OCI-LY7 (cell line): ENCODE measurements around the gene ARHGAP33. TPM values are rescaled to one million over a fixed set of nuclear protein-coding genes. Genes with fewer than 3 reads are reported as not detected.
"Not testable (repeated sequence)": the region's sequence is repeated elsewhere in the genome, so short reads cannot be mapped to it uniquely, and the experiment has no call there.

Experiments used
- BruUV-seq: library from RNA; stranded (reverse); fragments of 400-500 nt; replicated peaks from 2 replicates; lab custom pipeline; 2021; lab: Mats Ljungman, UMichigan
- CTCF ChIA-PET: fragments of 300-600 bp; sonication (Branson Sonifier 250); formaldehyde crosslinking; loops from one replicate; lab custom pipeline; 2022; ENCODE audit warnings: antibody characterized with exemption; ENCODE audit not compliant: unreplicated experiment; lab: Charles Lee
- POLR2A ChIA-PET: fragments of 300-600 bp; sonication (Branson Sonifier 250); formaldehyde crosslinking; loops from one replicate; lab custom pipeline; 2022; ENCODE audit warnings: antibody characterized with exemption; lab: Charles Lee
- DNase-seq: peaks from one replicate; pipeline ENCODE4 v3.0.0-alpha.2; 2015; ENCODE audit warnings: low spot score
- H2AFZ ChIP-seq: fragments of 200-600 bp; sonication (generic), shearing (Covaris generic); 2 replicates; pipeline ENCODE4 v1.6.1; 2014; ENCODE audit warnings: mild to moderate bottlenecking, antibody characterized with exemption, low read length, moderate library complexity
- H3K27ac ChIP-seq: fragments of 200-600 bp; sonication (generic); 2 replicates; pipeline ENCODE4 v1.5.1; 2014; ENCODE audit warnings: mixed run types, low read depth, mild to moderate bottlenecking, moderate library complexity, low read length, inconsistent platforms; ENCODE audit not compliant: poor library complexity, severe bottlenecking
- H3K36me3 ChIP-seq: fragments of 200-600 bp; sonication (generic); 2 replicates; pipeline ENCODE4 v1.6.1; 2014; ENCODE audit warnings: mild to moderate bottlenecking, antibody characterized with exemption, low read length, moderate library complexity, mixed read lengths; ENCODE audit not compliant: insufficient read depth
- H3K4me1 ChIP-seq: fragments of 200-600 bp; sonication (generic); 2 replicates; pipeline ENCODE4 v1.5.1; 2014; ENCODE audit warnings: mild to moderate bottlenecking, low read length; ENCODE audit not compliant: insufficient read depth, poor library complexity, severe bottlenecking
- H3K4me2 ChIP-seq: fragments of 200-600 bp; sonication (generic); 2 replicates; pipeline ENCODE4 v1.6.1; 2014; ENCODE audit warnings: mild to moderate bottlenecking, low read length
- H3K4me3 ChIP-seq: fragments of 200-600 bp; sonication (generic); 2 replicates; pipeline ENCODE4 v1.5.1; 2014; ENCODE audit warnings: mild to moderate bottlenecking, low read depth, low read length; ENCODE audit not compliant: poor library complexity, severe bottlenecking
- H3K79me2 ChIP-seq: fragments of 200-600 bp; sonication (generic); 2 replicates; pipeline ENCODE4 v1.6.1; 2016; ENCODE audit warnings: low read depth, mild to moderate bottlenecking, low read length, moderate library complexity, mixed read lengths; ENCODE audit not compliant: insufficient read depth
- H3K9me2 ChIP-seq: fragments of 200-600 bp; sonication (generic); 2 replicates; pipeline ENCODE4 v1.6.1; 2016; ENCODE audit warnings: mild to moderate bottlenecking, low read length, mixed read lengths; ENCODE audit not compliant: insufficient read depth
- H3K9me3 ChIP-seq: fragments of 200-600 bp; sonication (generic); 2 replicates; pipeline ENCODE4 v1.6.1; 2014; ENCODE audit warnings: mild to moderate bottlenecking, mixed run types, low read length, mixed read lengths
- H4K20me1 ChIP-seq: fragments of 200-600 bp; sonication (generic); 2 replicates; pipeline ENCODE4 v1.6.1; 2014; ENCODE audit warnings: mild to moderate bottlenecking, antibody characterized with exemption, low read length, moderate library complexity, mixed read lengths; ENCODE audit not compliant: insufficient read depth
- EZH2phosphoT487 ChIP-seq: fragments of 200-600 bp; sonication (generic); IDR thresholded peaks from 2 replicates; pipeline ENCODE4 v1.6.1; 2018; ENCODE audit warnings: low read depth, borderline replicate concordance, mild to moderate bottlenecking, mixed run types, antibody characterized with exemption, low read length, moderate library complexity, mixed read lengths
- intact Hi-C: fragments of 100-400 bp; cut with micrococcal nuclease; formaldehyde crosslinking; loops from one replicate; pipeline ENCODE4 v1.10.0; 2022; ENCODE audit not compliant: unreplicated experiment
- total RNA-seq, 2 experiments: library from RNA; depleted of rRNA in 1 of 2; stranded (reverse); fragments of >200 nt in 1 of 2; shearing (Covaris generic) in 1 of 2; gene quantifications; 2 replicates each; pipeline ENCODE4 v1.2.3, GENCODE V29; 2014 to 2022
- TF ChIP-seq, protein P1 (sequence below): fragments of 200-600 bp; sonication (generic); conservative IDR thresholded peaks from 2 replicates; pipeline ENCODE4 v1.5.1; 2014; ENCODE audit warnings: mild to moderate bottlenecking, antibody characterized with exemption, low read length, moderate library complexity, mixed read lengths

The ARHGAP33 gene
- total RNA-seq, 2 experiments from 2014 or later = 15.1 to 94.6 TPM

- no peak for DNase-seq
- Histone ChIP-seq H3K36me3 (no peaks in the 10 kb centered on the region), H3K27ac (no peak overlapping the region), H3K9me3 (no peaks in the 10 kb centered on the region), H3K79me2 (no peaks in the 10 kb centered on the region), H3K4me1 (no peaks in the 10 kb centered on the region), H3K4me3 (no peak overlapping the region), H3K4me2 (no peak overlapping the region), H3K9me2 (no peaks in the 10 kb centered on the region), H4K20me1 (no peaks in the 10 kb centered on the region), H2AFZ (no peak overlapping the region)
- TF ChIP-seq, protein P1, sequence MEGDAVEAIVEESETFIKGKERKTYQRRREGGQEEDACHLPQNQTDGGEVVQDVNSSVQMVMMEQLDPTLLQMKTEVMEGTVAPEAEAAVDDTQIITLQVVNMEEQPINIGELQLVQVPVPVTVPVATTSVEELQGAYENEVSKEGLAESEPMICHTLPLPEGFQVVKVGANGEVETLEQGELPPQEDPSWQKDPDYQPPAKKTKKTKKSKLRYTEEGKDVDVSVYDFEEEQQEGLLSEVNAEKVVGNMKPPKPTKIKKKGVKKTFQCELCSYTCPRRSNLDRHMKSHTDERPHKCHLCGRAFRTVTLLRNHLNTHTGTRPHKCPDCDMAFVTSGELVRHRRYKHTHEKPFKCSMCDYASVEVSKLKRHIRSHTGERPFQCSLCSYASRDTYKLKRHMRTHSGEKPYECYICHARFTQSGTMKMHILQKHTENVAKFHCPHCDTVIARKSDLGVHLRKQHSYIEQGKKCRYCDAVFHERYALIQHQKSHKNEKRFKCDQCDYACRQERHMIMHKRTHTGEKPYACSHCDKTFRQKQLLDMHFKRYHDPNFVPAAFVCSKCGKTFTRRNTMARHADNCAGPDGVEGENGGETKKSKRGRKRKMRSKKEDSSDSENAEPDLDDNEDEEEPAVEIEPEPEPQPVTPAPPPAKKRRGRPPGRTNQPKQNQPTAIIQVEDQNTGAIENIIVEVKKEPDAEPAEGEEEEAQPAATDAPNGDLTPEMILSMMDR = no peak
- no peak for TF ChIP-seq EZH2phosphoT487
- CTCF ChIA-PET = no interaction called here
- POLR2A ChIA-PET = no interaction called here
- intact Hi-C loops = no loop called here
- BruUV-seq = no TSS peak
These were observed 18.2 kb downstream of the ARHGAP33 start for GRCh38 chr19:35793381-35794165.

DNA sequence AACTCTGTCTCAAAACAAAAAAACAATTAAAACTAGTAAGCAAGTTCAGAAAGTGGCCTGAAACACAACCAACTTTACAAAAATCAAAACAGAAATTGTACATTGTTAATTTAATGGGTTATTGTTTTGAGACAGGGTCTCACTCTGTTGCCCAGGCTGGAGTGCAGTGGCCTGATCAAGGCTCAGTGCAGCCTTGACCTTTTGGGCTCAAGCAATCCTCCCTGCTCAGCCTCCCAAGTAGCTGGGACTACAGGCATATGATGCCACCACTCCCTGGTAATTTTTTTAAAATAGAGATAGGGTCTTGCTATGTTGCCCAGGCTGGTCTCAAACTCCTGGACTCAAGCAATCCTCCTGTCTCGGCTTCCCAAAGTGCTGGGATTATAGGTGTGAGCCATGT, 20.2 kb downstream of the ARHGAP33 start:
- H4K20me1 ChIP-seq, BruUV-seq, H3K9me2 ChIP-seq, CTCF ChIA-PET, H3K36me3 ChIP-seq, H3K79me2 ChIP-seq, H3K4me2 ChIP-seq, POLR2A ChIA-PET, H3K9me3 ChIP-seq, H3K4me3 ChIP-seq, DNase-seq, intact Hi-C loops, H3K4me1 ChIP-seq, H3K27ac ChIP-seq, H2AFZ ChIP-seq: not testable (repeated sequence)

- CTCF ChIA-PET = no interaction called here
- BruUV-seq = no TSS peak
- Histone ChIP-seq H3K79me2 (no peaks in the 10 kb centered on the region), H3K9me2 (no peaks in the 10 kb centered on the region), H3K27ac (no peak overlapping the region), H2AFZ (no peak overlapping the region), H4K20me1 (no peaks in the 10 kb centered on the region), H3K9me3 (no peaks in the 10 kb centered on the region), H3K36me3 (no peaks in the 10 kb centered on the region), H3K4me3 (no peak overlapping the region), H3K4me2 (no peak overlapping the region), H3K4me1 (no peaks in the 10 kb centered on the region)
- TF ChIP-seq, protein P1 = no peak
- no peak for TF ChIP-seq EZH2phosphoT487
- DNase-seq = no peak
- POLR2A ChIA-PET = interaction anchor here (0.7 kb wide), 1 partner anchor 75 kb away, joined by 4 read pairs; no protein-coding TSS in a partner anchor
- intact Hi-C loops = no loop called here
These were observed 21.5 kb downstream of the ARHGAP33 start for GRCh38 chr19:35796645-35797542.
